PC-3 (cell line): Measurements from ENCODE around the gene BMP5. TPM values are rescaled to one million over a fixed set of nuclear protein-coding genes. Genes with fewer than 3 reads are reported as not detected.
A peak's percentile ranks its signal among the peaks of the same experiment; 100 is the strongest.

ENCODE experiments used
- ATAC-seq: fragments of 200-7000 bp; cut with Tn5 transposase; 2 replicates; pipeline ENCODE4 v1.9.1; 2020; ENCODE audit warnings: mild to moderate bottlenecking, moderate library complexity
- BruUV-seq: library from RNA; stranded (reverse); fragments of 400-500 nt; replicated peaks from 2 replicates; lab custom pipeline; 2021; lab: Mats Ljungman, UMichigan
- CTCF ChIA-PET: fragments of 300-600 bp; sonication (Branson Sonifier 250); formaldehyde crosslinking; loops from one replicate; lab custom pipeline; 2022; ENCODE audit warnings: antibody characterized with exemption; lab: Charles Lee
- POLR2A ChIA-PET: fragments of 300-600 bp; sonication (Branson Sonifier 250); formaldehyde crosslinking; loops from one replicate; lab custom pipeline; 2022; ENCODE audit warnings: antibody characterized with exemption; ENCODE audit not compliant: unreplicated experiment; lab: Charles Lee
- DNase-seq: peaks from one replicate; pipeline ENCODE4 v3.0.0-alpha.2; 2015
- H2AFZ ChIP-seq: fragments of 300-600 bp; sonication (generic); 2 replicates; pipeline ENCODE4 v1.6.0; 2016; ENCODE audit warnings: antibody characterized with exemption, low read length
- H3F3A ChIP-seq: fragments of 300-600 bp; sonication (generic); one replicate; pipeline ENCODE4 v1.6.0; 2017; ENCODE audit warnings: antibody characterized with exemption, low read length, control low read depth, mild to moderate bottlenecking; ENCODE audit not compliant: unreplicated experiment
- H3K27ac ChIP-seq: fragments of 300-600 bp; sonication (generic); 2 replicates; pipeline ENCODE4 v1.5.1; 2016; ENCODE audit warnings: mild to moderate bottlenecking, low read length
- H3K27me3 ChIP-seq: fragments of 300-600 bp; sonication (generic); 2 replicates; pipeline ENCODE4 v1.6.1; 2016; ENCODE audit warnings: low read length, mixed read lengths
- H3K36me3 ChIP-seq: fragments of 300-600 bp; sonication (generic); 2 replicates; pipeline ENCODE4 v1.6.1; 2016; ENCODE audit warnings: low read depth, mixed run types, low read length, mixed read lengths
- H3K4me1 ChIP-seq: fragments of 300-600 bp; sonication (generic); 2 replicates; pipeline ENCODE4 v1.5.1; 2016; ENCODE audit warnings: low read length; ENCODE audit not compliant: insufficient read depth
- H3K4me2 ChIP-seq: fragments of 300-600 bp; sonication (generic); 2 replicates; pipeline ENCODE4 v1.6.0; 2016; ENCODE audit warnings: low read length
- H3K4me3 ChIP-seq: fragments of 300-600 bp; sonication (generic); 2 replicates; pipeline ENCODE4 v1.5.1; 2016; ENCODE audit warnings: mild to moderate bottlenecking, low read length, mixed read lengths
- H3K79me2 ChIP-seq: fragments of 300-600 bp; sonication (generic); 2 replicates; pipeline ENCODE4 v1.6.1; 2017; ENCODE audit warnings: low read length, mixed read lengths
- H3K9ac ChIP-seq: fragments of 300-600 bp; sonication (generic); 2 replicates; pipeline ENCODE4 v1.6.0; 2016; ENCODE audit warnings: mild to moderate bottlenecking, low read length
- H3K9me2 ChIP-seq: fragments of 300-600 bp; sonication (generic); replicated peaks from 2 replicates; pipeline ENCODE4 v1.6.1; 2016; ENCODE audit warnings: mixed run types, low read length, mixed read lengths
- H3K9me3 ChIP-seq: fragments of 300-600 bp; sonication (generic); 2 replicates; pipeline ENCODE4 v1.6.1; 2016; ENCODE audit warnings: low read length, mixed read lengths
- H4K20me1 ChIP-seq: fragments of 300-600 bp; sonication (generic); 2 replicates; pipeline ENCODE4 v1.6.1; 2016; ENCODE audit warnings: low read length, mixed read lengths
- EZH2 ChIP-seq: fragments of 300-600 bp; sonication (generic); IDR thresholded peaks from one replicate; pipeline ENCODE4 v1.6.1; 2017; ENCODE audit warnings: antibody characterized with exemption, mild to moderate bottlenecking, low read length; ENCODE audit not compliant: unreplicated experiment
- EZH2phosphoT487 ChIP-seq: fragments of 300-600 bp; sonication (generic); IDR thresholded peaks from 2 replicates; pipeline ENCODE4 v1.6.1; 2018; ENCODE audit warnings: mild to moderate bottlenecking, antibody characterized with exemption, low read length, borderline replicate concordance
- intact Hi-C: fragments of 100-400 bp; cut with micrococcal nuclease; formaldehyde crosslinking; loops from 2 replicates; pipeline ENCODE4 v1.9.0; 2023
- total RNA-seq: library from RNA; depleted of rRNA; stranded (reverse); fragments of >200 nt; gene quantifications from 2 replicates; pipeline ENCODE4 v1.2.3, GENCODE V29; 2014
- TF ChIP-seq, protein P1 (sequence below): fragments of 300-600 bp; sonication (generic); conservative IDR thresholded peaks from 2 replicates; pipeline ENCODE4 v1.5.1; 2017; ENCODE audit warnings: antibody characterized with exemption, low read depth, mild to moderate bottlenecking, low read length

Gene BMP5
- total RNA-seq, 1 experiment from 2014 or later: not detected

DNA sequence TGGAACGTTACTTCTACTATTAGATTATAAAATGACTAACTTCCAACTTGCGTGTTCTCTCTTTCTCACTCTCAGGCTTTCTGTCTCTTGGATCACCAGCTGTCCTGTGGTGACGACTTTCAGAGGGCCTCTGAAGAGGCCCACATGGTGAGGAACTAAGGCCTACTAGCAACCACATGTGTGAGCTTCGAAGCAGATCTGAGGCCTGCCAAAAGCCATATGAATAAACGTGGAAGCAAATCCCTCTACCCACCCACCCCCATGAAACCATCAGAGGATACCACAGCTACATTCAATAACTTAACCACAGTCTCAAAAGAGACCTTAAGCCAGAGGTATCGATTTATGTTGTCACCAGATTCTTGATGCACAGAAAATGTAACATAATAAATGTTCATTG, 13.5 kb upstream of the BMP5 start:
- H3K27me3 ChIP-seq: no peaks in the 10 kb centered on the region
- peaks cover 8% of the 10 kb centered on the region for H3K4me1 ChIP-seq
- no peaks in the 10 kb centered on the region for H3K79me2 ChIP-seq
- no peaks in the 10 kb centered on the region for H3K9me2 ChIP-seq
- no peak overlapping the region for H2AFZ ChIP-seq
- ChIA-PET CTCF (no interaction called here), POLR2A (no interaction called here)
- no peaks in the 10 kb centered on the region for H3K9me3 ChIP-seq
- DNase-seq (no peak), ATAC-seq (no peak)
- H3F3A ChIP-seq: no peaks in the 10 kb centered on the region
- BruUV-seq: no TSS peak
- TF ChIP-seq EZH2: no peak
- TF ChIP-seq, protein P1, sequence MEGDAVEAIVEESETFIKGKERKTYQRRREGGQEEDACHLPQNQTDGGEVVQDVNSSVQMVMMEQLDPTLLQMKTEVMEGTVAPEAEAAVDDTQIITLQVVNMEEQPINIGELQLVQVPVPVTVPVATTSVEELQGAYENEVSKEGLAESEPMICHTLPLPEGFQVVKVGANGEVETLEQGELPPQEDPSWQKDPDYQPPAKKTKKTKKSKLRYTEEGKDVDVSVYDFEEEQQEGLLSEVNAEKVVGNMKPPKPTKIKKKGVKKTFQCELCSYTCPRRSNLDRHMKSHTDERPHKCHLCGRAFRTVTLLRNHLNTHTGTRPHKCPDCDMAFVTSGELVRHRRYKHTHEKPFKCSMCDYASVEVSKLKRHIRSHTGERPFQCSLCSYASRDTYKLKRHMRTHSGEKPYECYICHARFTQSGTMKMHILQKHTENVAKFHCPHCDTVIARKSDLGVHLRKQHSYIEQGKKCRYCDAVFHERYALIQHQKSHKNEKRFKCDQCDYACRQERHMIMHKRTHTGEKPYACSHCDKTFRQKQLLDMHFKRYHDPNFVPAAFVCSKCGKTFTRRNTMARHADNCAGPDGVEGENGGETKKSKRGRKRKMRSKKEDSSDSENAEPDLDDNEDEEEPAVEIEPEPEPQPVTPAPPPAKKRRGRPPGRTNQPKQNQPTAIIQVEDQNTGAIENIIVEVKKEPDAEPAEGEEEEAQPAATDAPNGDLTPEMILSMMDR: no peak
- no peak for TF ChIP-seq EZH2phosphoT487
- no peaks in the 10 kb centered on the region for H4K20me1 ChIP-seq
- H3K4me3 ChIP-seq: no peak overlapping the region
- intact Hi-C loops: loop anchor here (5.0 kb wide), 2 partner anchors 342 to 612 kb away; no protein-coding TSS in a partner anchor
- H3K27ac ChIP-seq: no peak overlapping the region
- no peak overlapping the region for H3K9ac ChIP-seq
- H3K36me3 ChIP-seq: no peaks in the 10 kb centered on the region
- H3K4me2 ChIP-seq: no peak overlapping the region

DNA sequence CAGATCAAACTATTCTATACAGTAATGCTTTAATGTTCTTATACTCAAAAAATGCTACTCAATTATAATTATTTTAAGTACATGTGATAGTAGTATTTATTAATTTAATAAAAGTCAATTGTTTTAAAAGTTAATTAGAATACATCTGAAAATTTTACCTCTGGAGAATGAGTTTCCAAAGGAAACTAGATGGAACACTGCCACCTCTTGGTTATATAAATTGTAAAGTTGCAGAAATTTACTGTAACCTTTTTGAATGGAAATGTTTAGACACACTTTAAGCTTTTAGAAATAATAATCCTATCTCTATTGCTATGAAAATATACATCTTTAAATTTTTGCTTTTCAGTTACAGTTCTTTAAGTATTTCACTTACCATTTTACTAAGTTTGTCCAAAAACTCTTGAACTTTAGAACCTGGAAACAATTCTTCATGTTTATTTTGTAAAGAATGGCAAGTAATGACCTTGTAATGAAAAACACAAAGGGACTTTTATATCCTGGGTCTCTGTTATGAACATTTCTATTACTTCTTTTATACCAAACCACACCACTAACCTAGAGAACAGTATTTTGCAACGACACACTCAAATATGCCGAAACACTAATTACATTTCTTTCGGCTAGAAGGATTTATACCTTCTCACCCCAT, 10.9 kb upstream of the BMP5 start:
- H3K36me3 ChIP-seq: no peaks in the 10 kb centered on the region
- no peak overlapping the region for H3K27ac ChIP-seq
- no peaks in the 10 kb centered on the region for H3K9me3 ChIP-seq
- TF ChIP-seq, protein P1: peak; percentile 64
- TF ChIP-seq EZH2: no peak
- TF ChIP-seq EZH2phosphoT487: no peak
- no TSS peak for BruUV-seq
- POLR2A ChIA-PET: no interaction called here
- CTCF ChIA-PET: interaction anchor here (0.6 to 0.7 kb wide), 3 partner anchors 110 to 250 kb away, joined by 3 read pairs; no protein-coding TSS in a partner anchor
- H3K4me1 ChIP-seq: peaks cover 31% of the 10 kb centered on the region
- H3K4me3 ChIP-seq: no peak overlapping the region
- DNase-seq (peak; percentile 69), ATAC-seq (no peak)
- H3K79me2 ChIP-seq: no peaks in the 10 kb centered on the region
- intact Hi-C loops: loop anchor here (1.0 to 5.0 kb wide), 5 partner anchors 67 to 609 kb away; no protein-coding TSS in a partner anchor
- H3K27me3 ChIP-seq: no peaks in the 10 kb centered on the region
- H2AFZ ChIP-seq: no peak overlapping the region
- H3K4me2 ChIP-seq: no peak overlapping the region
- H4K20me1 ChIP-seq: no peaks in the 10 kb centered on the region
- H3K9me2 ChIP-seq: no peaks in the 10 kb centered on the region
- no peak overlapping the region for H3K9ac ChIP-seq
- H3F3A ChIP-seq: no peaks in the 10 kb centered on the region
